ENCODE results near the gene TMEM229A. TPM values are rescaled to one million over a fixed set of nuclear protein-coding genes. Genes with fewer than 3 reads are reported as not detected.

Gene TMEM229A
- total RNA-seq, 1 donor from 2014 or later = not detected

DNA sequence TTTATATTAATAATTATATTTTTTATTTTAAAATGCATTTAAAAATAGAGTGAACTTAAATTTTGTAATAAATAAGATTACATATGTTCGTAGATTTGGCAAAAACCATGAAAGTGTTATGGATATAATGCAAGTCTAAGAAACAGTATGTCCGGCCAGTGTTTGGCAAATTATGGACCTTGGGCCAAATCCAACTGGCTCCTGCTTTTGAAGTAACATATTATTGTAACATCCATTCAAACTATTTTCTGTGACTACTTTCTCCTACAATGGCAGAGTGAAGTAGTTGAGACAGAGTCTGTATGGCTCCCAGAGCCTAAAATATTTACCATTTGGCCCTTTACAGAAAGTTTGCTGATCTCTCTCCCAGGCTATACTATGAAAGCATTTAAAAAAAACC, 38.9 kb downstream of the TMEM229A start:
- no peak for DNase-seq
- intact Hi-C loops (cut with micrococcal nuclease) = no loop called here
- no peak for ATAC-seq

DNA sequence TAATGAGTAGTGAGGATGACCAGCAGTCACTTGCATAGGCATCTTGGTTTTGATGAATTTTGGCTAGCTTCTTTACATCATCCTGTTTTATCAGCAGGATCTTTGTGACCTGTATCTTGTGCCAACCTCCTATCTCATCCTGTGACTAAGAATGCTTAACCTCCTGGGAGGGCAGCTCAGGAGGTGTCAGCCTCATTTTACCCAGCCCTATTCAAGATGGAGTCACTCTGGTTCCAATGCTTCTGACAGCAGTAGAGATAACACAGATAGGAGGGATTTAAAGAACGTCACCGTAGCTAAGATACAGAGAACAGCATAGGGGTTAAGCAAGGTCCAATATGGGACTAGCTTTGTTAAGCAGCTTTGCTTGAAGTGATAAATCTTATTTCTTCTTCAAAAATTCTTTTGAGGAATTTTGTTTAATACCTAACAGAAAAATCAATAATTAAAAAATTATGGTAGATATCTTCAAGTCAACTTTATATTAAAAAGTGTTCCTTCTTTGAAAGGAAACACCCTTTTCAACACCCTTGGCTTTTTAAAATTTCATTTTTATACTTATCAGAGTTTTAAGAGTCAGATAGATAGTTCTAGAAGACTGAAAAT, 39.9 kb downstream of the TMEM229A start:
- DNase-seq (no peak), ATAC-seq (no peak)
- intact Hi-C loops (cut with micrococcal nuclease) = no loop called here

DNA sequence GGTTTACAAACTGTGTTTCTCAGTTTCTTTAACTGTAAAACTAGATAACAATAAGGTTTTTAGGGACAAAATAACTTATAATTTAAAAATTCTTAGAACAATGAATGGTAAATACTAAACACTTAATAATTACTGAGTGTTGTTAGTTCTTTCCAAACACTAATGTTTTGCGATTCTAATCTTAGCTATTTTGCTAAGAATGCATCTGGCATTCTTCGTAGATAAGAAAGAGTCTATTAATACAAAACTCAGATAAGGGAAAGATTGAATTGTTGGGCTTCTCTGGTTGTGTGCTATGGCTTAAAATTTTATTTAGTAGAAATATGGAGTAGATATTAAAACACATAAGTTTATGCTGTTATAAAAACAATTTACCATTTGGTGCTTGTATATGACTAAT, 45.4 kb downstream of the TMEM229A start:
- no peak for DNase-seq
- intact Hi-C loops (cut with micrococcal nuclease) = no loop called here
- ATAC-seq = no peak

Other genes starting within 250 kb of the TMEM229A start
- gene HYAL4, start 187.9 kb downstream of the TMEM229A start, total RNA-seq = not detected
- not detected for gene SPAM1, start 107.8 kb downstream of the TMEM229A start, total RNA-seq

Data from left ventricle myocardium superior (tissue), 1 donor.